ENCODE measurements around the gene MSANTD1. TPM values are rescaled to one million over a fixed set of nuclear protein-coding genes. Genes with fewer than 3 reads are reported as not detected.

MSANTD1 gene
- total RNA-seq, 1 experiment from 2014 or later, result 1.4 TPM

DNA sequence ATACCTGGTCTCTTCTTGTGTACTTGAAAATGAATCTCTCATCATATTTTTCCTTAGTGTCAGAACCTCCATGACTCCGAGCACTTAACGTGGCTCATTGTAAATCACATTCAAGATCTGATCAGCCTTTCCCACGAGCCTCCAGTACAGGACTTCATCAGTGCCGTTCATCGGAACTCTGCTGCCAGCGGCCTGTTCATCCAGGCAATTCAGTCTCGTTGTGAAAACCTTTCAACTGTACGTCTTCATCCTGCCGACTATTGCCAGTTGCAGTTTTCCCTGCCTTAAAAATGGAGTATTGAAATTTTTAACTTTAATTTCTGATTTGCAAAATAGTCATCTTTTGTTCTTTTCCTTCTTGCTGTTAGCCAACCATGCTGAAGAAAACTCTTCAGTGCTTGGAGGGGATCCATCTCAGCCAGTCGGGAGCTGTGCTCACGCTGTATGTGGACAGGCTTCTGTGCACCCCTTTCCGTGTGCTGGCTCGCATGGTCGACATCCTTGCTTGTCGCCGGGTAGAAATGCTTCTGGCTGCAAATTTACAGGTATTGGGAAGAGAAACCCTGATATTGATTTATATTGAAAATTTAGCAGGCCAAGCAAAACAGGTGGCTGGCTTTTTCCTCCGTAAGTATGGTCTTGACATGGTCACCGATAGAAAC lies 42.4 kb upstream of the MSANTD1 start:
- Mint-ChIP-seq H3K4me1 (ENCODE audit: low read depth, unreplicated experiment) (no peaks in the 10 kb centered on the region), H3K27me3 (ENCODE audit: unreplicated experiment) (no peaks in the 10 kb centered on the region), H3K9me3 (ENCODE audit: low read depth, unreplicated experiment) (no peaks in the 10 kb centered on the region), H3K36me3 (ENCODE audit: insufficient read depth, unreplicated experiment) (no peaks in the 10 kb centered on the region), H3K27ac (ENCODE audit: unreplicated experiment) (no peak overlapping the region), H3K4me3 (ENCODE audit: low read depth, unreplicated experiment) (no peak overlapping the region)
- BruUV-seq (replicated peaks), result no TSS peak
- TF ChIP-seq, protein P1, sequence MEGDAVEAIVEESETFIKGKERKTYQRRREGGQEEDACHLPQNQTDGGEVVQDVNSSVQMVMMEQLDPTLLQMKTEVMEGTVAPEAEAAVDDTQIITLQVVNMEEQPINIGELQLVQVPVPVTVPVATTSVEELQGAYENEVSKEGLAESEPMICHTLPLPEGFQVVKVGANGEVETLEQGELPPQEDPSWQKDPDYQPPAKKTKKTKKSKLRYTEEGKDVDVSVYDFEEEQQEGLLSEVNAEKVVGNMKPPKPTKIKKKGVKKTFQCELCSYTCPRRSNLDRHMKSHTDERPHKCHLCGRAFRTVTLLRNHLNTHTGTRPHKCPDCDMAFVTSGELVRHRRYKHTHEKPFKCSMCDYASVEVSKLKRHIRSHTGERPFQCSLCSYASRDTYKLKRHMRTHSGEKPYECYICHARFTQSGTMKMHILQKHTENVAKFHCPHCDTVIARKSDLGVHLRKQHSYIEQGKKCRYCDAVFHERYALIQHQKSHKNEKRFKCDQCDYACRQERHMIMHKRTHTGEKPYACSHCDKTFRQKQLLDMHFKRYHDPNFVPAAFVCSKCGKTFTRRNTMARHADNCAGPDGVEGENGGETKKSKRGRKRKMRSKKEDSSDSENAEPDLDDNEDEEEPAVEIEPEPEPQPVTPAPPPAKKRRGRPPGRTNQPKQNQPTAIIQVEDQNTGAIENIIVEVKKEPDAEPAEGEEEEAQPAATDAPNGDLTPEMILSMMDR (IDR thresholded peaks at IDR 0.05; ENCODE audit: unreplicated experiment), result no peak
- DNase-seq, result no peak
- CTCF ChIA-PET, result no interaction called here
- intact Hi-C loops (cut with micrococcal nuclease; ENCODE audit: unreplicated experiment), result no loop called here

DNA sequence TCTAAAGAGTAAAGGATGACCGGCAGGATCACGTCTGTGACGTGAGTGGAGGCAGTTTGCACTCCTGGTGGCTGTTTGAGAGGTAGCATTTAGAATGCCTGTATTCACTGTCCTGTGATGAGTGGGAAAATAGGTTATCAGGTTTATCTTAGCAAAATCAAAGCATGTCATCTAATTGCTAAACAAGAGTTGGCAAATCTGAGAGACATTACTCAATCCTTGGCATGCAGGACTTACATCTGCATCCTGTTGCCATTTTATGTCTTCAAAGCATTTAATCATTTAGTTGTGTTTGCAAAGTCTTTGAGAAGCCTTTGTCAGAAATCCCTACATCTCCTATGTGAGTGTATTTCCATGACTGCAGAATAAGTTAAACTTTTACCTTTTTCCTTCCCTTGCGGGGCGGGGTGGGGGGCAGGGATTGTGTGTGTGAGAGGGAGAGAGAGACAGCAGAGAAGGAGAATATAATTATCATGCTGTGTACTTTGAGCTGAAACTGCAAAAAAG lies 41.4 kb upstream of the MSANTD1 start:
- intact Hi-C loops (cut with micrococcal nuclease; ENCODE audit: unreplicated experiment), result no loop called here
- TF ChIP-seq, protein P1 (IDR thresholded peaks at IDR 0.05; ENCODE audit: unreplicated experiment), result no peak
- no peak overlapping the region for H3K27ac Mint-ChIP-seq (ENCODE audit: unreplicated experiment)
- no peak overlapping the region for H3K4me3 Mint-ChIP-seq (ENCODE audit: low read depth, unreplicated experiment)
- no peaks in the 10 kb centered on the region for H3K9me3 Mint-ChIP-seq (ENCODE audit: low read depth, unreplicated experiment)
- DNase-seq, result no peak
- no peaks in the 10 kb centered on the region for H3K4me1 Mint-ChIP-seq (ENCODE audit: low read depth, unreplicated experiment)
- no peaks in the 10 kb centered on the region for H3K36me3 Mint-ChIP-seq (ENCODE audit: insufficient read depth, unreplicated experiment)
- CTCF ChIA-PET, result no interaction called here
- BruUV-seq (replicated peaks), result no TSS peak
- H3K27me3 Mint-ChIP-seq (ENCODE audit: unreplicated experiment), result no peaks in the 10 kb centered on the region

DNA sequence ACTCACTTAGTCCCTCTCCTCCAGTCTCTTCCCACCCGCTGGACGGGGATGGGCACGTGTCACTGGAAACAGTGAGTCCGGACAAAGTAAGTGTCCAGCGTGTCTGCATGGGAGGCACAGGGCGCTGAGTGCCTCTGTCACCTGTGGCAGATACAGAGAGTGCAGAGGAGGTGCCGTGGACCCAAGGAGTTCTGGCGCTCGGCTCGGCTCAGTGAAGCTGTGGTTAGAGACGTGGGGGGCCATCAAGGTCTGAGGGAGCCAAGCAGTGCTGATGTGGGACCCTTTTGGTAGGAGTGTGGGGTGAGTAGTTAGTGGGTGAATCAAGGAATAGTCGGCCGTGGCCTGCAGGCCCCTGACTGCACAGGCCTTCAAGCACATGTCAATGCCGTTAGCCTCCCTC lies 40.1 kb upstream of the MSANTD1 start:
- H3K4me3 Mint-ChIP-seq (ENCODE audit: low read depth, unreplicated experiment), result no peak overlapping the region
- TF ChIP-seq, protein P1 (IDR thresholded peaks at IDR 0.05; ENCODE audit: unreplicated experiment), result no peak
- H3K4me1 Mint-ChIP-seq (ENCODE audit: low read depth, unreplicated experiment), result no peaks in the 10 kb centered on the region
- intact Hi-C loops (cut with micrococcal nuclease; ENCODE audit: unreplicated experiment), result no loop called here
- DNase-seq, result no peak
- H3K27ac Mint-ChIP-seq (ENCODE audit: unreplicated experiment), result no peak overlapping the region
- H3K27me3 Mint-ChIP-seq (ENCODE audit: unreplicated experiment), result no peaks in the 10 kb centered on the region
- no TSS peak for BruUV-seq (replicated peaks)
- H3K9me3 Mint-ChIP-seq (ENCODE audit: low read depth, unreplicated experiment), result no peaks in the 10 kb centered on the region
- no peaks in the 10 kb centered on the region for H3K36me3 Mint-ChIP-seq (ENCODE audit: insufficient read depth, unreplicated experiment)
- CTCF ChIA-PET, result interaction anchor here (0.6 kb wide), 1 partner anchor 10 kb away, joined by 4 read pairs; no protein-coding TSS in a partner anchor

DNA sequence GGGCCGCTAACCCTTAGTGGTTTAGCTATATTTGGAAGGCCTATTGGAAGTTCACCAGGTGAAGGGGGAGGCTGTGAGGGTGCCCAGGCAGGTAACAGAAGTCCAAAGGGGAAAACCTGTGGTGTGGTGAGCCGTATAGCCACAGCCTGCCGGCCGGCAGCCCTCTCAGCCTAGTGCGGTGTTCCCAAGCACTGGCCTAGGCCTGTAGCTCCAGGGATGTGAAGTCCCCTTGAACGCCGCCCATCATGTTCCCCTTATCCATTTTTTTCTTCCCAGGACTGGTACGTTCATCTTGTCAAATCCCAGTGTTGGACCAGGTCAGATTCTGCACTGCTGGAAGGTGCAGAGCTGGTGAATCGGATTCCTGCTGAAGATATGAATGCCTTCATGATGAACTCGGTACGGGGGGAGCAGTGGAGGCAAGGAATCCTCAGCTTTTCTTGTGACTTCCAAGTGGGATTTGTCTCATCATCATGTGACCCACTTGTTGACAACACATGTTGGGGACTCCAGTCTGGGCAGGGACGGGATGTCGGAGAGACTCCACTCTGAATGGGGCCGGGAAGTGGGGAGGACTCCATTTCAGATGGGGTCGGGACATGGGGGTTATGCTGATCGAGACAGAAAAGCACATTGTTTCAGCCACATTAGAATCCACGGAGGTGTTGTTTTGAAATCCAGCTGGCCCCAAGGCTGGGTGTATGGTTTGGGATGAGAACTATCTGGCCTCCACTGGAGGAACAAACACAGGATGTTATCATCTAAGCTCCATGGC lies 39.2 kb upstream of the MSANTD1 start:
- H3K36me3 Mint-ChIP-seq (ENCODE audit: insufficient read depth, unreplicated experiment), result no peaks in the 10 kb centered on the region
- H3K27ac Mint-ChIP-seq (ENCODE audit: unreplicated experiment), result no peak overlapping the region
- intact Hi-C loops (cut with micrococcal nuclease; ENCODE audit: unreplicated experiment), result no loop called here
- H3K9me3 Mint-ChIP-seq (ENCODE audit: low read depth, unreplicated experiment), result no peaks in the 10 kb centered on the region
- no peak overlapping the region for H3K4me3 Mint-ChIP-seq (ENCODE audit: low read depth, unreplicated experiment)
- TF ChIP-seq, protein P1 (IDR thresholded peaks at IDR 0.05; ENCODE audit: unreplicated experiment), result no peak
- no peaks in the 10 kb centered on the region for H3K27me3 Mint-ChIP-seq (ENCODE audit: unreplicated experiment)
- CTCF ChIA-PET, result no interaction called here
- no peaks in the 10 kb centered on the region for H3K4me1 Mint-ChIP-seq (ENCODE audit: low read depth, unreplicated experiment)
- BruUV-seq (replicated peaks), result no TSS peak
- DNase-seq, result no peak

All from Calu3 (cell line).